Stimulated activated CD4-positive, alpha-beta T cell treated with anti-CD3 and anti-CD28 coated beads, TNF-alpha, amount 100 ng/mL, for 1 hour (primary cell): ENCODE results near the gene C6orf89.

ENCODE experiments used
- DNase-seq, 3 donors: peaks; one replicate each; pipeline ENCODE4 v3.0.0-alpha.2; 2020; ENCODE audit warnings: low read depth in 3 of 3, low spot score in 1 of 3

Gene C6orf89

DNA sequence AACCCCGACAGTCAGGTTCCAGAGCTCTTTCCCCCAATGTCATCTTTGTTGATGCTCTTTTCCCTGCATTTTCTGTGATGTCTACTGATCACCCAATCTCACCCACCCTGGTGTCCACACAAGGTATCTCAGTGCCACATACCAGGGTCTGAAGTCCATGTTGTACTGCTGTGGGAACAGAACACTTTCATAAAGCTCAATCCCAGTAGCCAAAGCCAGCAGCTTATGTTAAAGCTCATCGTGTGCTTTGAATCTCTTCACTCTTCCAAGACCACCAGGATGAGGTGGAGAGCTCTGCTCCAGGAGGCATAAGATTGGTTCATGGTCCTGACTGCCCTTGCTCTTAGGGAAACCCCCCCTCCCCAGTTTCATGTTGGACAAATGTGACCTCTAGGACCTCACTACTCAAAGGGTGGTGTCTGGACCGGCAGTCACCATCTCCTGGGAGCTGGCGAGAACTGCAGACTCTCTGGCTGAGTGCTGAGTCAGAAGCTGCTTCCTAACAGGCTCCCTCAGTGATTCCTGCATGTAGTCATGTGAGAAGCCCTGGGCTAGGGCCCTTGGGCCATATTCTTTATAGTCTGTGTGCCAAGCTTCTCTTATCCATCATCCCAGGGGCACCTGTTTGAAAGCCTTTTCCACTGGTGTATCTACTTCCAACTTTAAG, 33.1 kb upstream of the C6orf89 start:
- DNase-seq, result no peak

- DNase-seq, result no peak
Observed at GRCh38 chr6:36853325-36853724, 32.4 kb upstream of the C6orf89 start.

GRCh38 chr6:36855750-36856149, 30.0 kb upstream of the C6orf89 start:
- no peak for DNase-seq

DNA sequence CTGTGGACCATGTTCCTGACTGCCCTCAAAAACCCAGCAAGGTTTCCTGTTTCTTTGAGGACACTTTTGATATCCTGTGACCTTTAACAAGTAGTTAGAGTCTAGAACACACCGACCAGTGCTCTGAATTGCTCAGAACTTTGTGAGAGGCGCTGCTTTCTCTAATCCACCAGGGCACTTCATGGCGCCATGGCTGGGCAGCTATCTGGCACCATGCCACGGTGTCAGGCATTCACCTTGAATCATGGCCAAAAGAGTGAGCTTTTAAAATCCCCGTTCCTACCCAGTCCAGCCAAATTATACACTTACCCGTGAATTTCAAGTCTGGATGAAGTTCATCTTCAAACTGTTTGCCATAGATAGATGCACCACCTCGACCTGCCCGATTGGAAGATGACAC, 29.5 kb upstream of the C6orf89 start:
- DNase-seq, result no peak

- no peak for DNase-seq
Observed at GRCh38 chr6:36857325-36857724, 28.4 kb upstream of the C6orf89 start.

DNA sequence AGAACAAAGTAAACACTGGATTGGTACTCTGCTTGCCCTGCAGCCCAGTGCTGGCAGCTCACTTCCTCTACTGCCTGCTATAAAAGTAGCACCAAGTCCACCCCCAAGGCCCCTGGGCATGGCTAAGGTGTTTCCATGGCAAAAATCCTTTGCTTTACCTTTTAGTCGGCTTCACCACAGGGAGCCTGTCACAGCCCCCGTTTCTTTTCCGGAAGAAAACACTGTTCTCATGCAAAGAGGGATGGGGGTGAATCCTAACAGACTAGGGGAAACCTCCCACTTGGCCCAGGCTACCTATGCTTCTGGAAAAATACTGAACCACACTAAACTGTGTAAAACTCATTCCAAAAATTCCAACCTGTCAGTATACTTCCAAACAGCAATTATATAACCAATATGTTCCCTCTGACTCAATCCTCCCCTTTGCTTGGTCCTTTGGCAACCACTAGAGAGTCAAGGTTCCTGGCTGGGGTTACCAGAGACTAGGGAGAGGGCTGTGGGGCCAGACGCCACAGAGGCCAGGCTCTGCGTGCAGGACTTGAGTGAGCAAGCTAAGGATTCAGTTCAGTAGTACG, 27.3 kb upstream of the C6orf89 start:
- DNase-seq, result no peak

- DNase-seq, result no peak
Observed at GRCh38 chr6:36860126-36860525, 25.6 kb upstream of the C6orf89 start.

- no peak for DNase-seq
Observed at GRCh38 chr6:36862164-36862847, 23.4 kb upstream of the C6orf89 start.

DNA sequence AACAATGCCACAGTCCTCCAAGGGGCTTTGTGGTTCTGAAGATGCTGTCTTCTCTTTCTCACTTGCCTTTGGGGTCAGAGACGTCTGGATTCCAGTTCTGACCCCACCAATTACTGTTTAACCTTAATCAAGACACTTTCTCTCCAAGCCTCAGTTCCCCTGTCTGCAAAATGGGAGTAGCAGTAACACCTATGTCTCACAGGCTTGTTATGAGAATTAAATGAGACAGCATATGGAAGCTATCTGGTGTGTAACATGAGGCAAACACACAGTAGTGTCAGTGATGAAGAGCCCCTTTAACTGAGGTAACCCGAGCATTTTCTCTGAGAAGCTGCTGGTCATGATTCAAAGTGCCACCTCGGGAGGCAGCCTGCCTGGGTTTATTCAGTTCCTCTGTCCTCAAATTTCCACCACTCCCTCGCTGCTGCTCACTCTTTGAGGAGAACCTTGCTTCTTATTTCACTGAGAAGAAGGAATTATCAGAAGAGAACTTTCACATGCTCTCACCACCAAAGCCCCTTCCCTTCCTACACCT, 22.8 kb upstream of the C6orf89 start:
- DNase-seq, result no peak

- DNase-seq, result no peak
Observed at GRCh38 chr6:36863670-36864540, 21.8 kb upstream of the C6orf89 start.

DNA sequence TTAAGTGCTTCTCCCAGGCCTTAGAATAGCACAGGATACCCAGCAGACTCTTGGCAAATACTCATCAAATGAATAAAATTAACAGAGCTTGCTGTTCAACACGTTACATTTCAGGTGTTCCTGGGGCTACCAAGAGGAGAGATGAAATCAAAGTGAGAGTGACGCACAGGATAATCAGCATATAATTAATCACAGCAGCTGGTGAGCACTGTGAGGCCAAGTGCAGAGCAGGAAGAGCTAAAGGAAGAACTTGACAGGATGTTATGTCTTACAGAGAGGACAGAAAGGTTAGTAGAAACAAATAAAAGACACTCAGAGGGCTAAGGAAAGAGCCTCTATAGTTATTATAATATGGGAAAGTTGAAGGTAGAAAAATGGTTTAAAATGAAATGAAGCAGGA, 19.9 kb upstream of the C6orf89 start:
- no peak for DNase-seq

DNA sequence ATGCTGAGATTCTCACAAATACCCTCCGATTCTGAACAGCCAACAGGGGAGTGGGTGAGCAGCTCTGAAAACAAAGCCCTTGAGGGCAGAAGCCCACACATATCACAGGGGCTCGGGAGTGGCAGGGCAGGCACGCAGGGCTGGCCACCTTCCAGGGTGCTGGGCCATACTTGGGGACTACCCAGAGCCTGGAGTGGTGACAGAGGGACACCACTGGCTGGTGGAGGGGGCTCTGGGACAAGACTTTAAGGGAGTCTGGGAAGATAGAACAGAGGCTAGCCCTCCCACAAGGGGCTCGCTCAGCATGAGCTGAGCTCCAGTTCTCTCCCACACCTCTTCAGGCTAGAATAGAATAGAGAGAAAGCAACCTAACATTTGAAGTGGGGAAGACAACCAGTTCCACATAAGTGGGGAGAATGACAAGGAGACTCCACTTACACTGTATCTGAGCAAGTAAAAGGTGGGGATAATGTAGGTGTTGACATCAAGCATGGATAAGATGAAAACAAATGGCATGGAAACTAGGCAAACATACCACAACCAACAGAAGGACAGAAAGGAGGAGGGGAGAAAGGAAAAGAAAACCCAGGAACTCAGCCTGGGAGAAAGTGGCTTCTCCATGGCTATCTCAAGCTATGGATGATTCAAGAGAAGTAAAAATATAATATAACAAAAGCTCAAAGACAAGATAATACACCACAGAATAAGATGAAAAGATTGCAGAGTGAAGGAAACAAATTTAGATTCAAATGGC, 18.1 kb upstream of the C6orf89 start:
- DNase-seq, result no peak

GRCh38 chr6:36871686-36872085, 14.1 kb upstream of the C6orf89 start:
- no peak for DNase-seq

GRCh38 chr6:36873115-36873514, 12.6 kb upstream of the C6orf89 start:
- DNase-seq, result no peak

- no peak for DNase-seq
Observed at GRCh38 chr6:36873612-36874442, 11.9 kb upstream of the C6orf89 start.

GRCh38 chr6:36874443-36875249, 11.1 kb upstream of the C6orf89 start, which contains the start of gene PPIL1:
PPIL1 (minus strand) TSS chr6:36874803; CDS start chr6:36874772, 31 bp downstream.
- DNase-seq, result peak; percentile 54 to 68 (median 62)

GRCh38 chr6:36875250-36875633, 10.5 kb upstream of the C6orf89 start:
- DNase-seq, result no peak

- DNase-seq, result no peak
Observed at GRCh38 chr6:36884610-36885009, 1.1 kb upstream of the C6orf89 start.
